ENCODE measurements around the gene USP17L15. TPM values are rescaled to one million over a fixed set of nuclear protein-coding genes. Genes with fewer than 3 reads are reported as not detected.
"Not testable (repeated sequence)": the region's sequence is repeated elsewhere in the genome, so short reads cannot be mapped to it uniquely, and the experiment has no call there.

USP17L15 gene
- total and polyA plus RNA-seq, 2 of the 13 experiments (the other 11 are each of a cell fraction or from before 2014, with no cell fraction given): not detected

DNA sequence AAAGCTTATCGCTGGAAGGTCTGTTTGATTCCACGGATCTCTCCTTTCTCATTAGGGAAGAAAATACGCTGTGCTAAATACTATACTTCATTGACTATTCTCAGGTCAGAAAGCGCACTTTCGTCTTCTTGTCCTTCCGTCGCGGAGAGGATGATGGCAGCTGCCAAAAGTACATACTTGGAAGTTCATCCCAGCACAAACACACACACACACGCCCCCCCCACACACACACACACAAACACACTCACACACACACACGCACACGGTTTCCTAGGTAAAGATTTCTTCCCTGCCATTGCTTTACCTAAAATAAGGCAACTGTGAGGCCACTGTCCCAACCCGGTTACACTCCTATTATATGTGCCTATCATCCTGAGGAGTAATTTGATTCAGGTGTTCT is 4.3 kb downstream of the USP17L15 start:
- in situ Hi-C loops (cut with HindIII; ENCODE audit: extremely low pct_ligation_motif_present, low pct_unique_long_range_greater_than_20kb); ATAC-seq; FAIRE-seq; H3K9ac ChIP-seq (ENCODE audit: insufficient read depth, low read depth, low read length); H3K4me3 ChIP-seq (replicated peaks in 1 of 3; ENCODE audit: insufficient read depth in 1 of 3, low read depth in 2 of 3, low read length in 3 of 3); H3K4me2 ChIP-seq (ENCODE audit: low read depth, low read length); CTCF ChIA-PET (ENCODE audit: low intra/inter-chr PET ratio, low total read pairs); BruUV-seq (replicated peaks); POLR2A ChIA-PET; H3K36me3 ChIP-seq (replicated peaks in 1 of 2; ENCODE audit: control insufficient read depth in 1 of 2, insufficient read depth in 2 of 2, low read length in 2 of 2); H4K20me1 ChIP-seq (ENCODE audit: insufficient read depth, low read length); DNase-seq (ENCODE audit: low spot score); H2AFZ ChIP-seq (ENCODE audit: low read length); H3K27ac ChIP-seq (ENCODE audit: extremely low read length, insufficient read depth, low read length); intact Hi-C loops (cut with micrococcal nuclease; ENCODE audit: unreplicated experiment); H3K27me3 ChIP-seq (ENCODE audit: control insufficient read depth in 1 of 2, insufficient read depth in 2 of 2, low read length in 2 of 2); H3K4me1 ChIP-seq (ENCODE audit: insufficient read depth, low read length); H3K79me2 ChIP-seq (ENCODE audit: insufficient read depth, low read length); H3K9me3 ChIP-seq (ENCODE audit: low read length): not testable (repeated sequence)
- WGBS (ENCODE audit: low lambda C conversion rate): 46% methylated on average over 12 of the region's 12 CpGs

DNA sequence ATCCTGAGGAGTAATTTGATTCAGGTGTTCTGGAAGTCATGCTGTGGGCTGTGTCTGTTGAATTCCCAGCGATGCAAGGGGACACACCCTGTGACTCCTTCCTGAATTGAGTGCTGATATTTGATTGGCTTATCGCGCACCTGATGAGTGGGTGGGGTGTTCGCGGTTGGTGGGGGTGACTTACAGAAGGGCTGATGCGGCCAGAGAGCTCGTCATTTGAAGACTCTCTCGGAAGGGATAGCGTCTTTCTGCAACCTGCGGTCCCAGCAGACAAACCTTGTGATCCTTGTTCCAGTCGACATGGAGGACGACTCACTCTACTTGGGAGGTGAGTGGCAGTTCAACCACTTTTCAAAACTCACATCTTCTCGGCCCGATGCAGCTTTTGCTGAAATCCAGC is 9.4 kb downstream of the USP17L15 start, which contains the start of gene USP17L17:
Gene USP17L17, plus strand, starts transcription at position 301 of the 400 bp plus-strand sequence. Its CDS starts 0 bp downstream, at position 301.
- H2AFZ ChIP-seq (ENCODE audit: low read length); H3K36me3 ChIP-seq (replicated peaks in 1 of 2; ENCODE audit: control insufficient read depth in 1 of 2, insufficient read depth in 2 of 2, low read length in 2 of 2); FAIRE-seq; in situ Hi-C loops (cut with HindIII; ENCODE audit: extremely low pct_ligation_motif_present, low pct_unique_long_range_greater_than_20kb); H3K4me1 ChIP-seq (ENCODE audit: insufficient read depth, low read length); H3K4me3 ChIP-seq (replicated peaks in 1 of 3; ENCODE audit: insufficient read depth in 1 of 3, low read depth in 2 of 3, low read length in 3 of 3); BruUV-seq (replicated peaks); H3K27ac ChIP-seq (ENCODE audit: extremely low read length, insufficient read depth, low read length); H3K9ac ChIP-seq (ENCODE audit: insufficient read depth, low read depth, low read length); DNase-seq (ENCODE audit: low spot score); H3K9me3 ChIP-seq (ENCODE audit: low read length); intact Hi-C loops (cut with micrococcal nuclease; ENCODE audit: unreplicated experiment); H3K4me2 ChIP-seq (ENCODE audit: low read depth, low read length); H4K20me1 ChIP-seq (ENCODE audit: insufficient read depth, low read length); H3K79me2 ChIP-seq (ENCODE audit: insufficient read depth, low read length); ATAC-seq; H3K27me3 ChIP-seq (ENCODE audit: control insufficient read depth in 1 of 2, insufficient read depth in 2 of 2, low read length in 2 of 2); CTCF ChIA-PET (ENCODE audit: low intra/inter-chr PET ratio, low total read pairs); POLR2A ChIA-PET: not testable (repeated sequence)
- 43% methylated on average over 11 of the region's 14 CpGs for WGBS (ENCODE audit: low lambda C conversion rate)

DNA sequence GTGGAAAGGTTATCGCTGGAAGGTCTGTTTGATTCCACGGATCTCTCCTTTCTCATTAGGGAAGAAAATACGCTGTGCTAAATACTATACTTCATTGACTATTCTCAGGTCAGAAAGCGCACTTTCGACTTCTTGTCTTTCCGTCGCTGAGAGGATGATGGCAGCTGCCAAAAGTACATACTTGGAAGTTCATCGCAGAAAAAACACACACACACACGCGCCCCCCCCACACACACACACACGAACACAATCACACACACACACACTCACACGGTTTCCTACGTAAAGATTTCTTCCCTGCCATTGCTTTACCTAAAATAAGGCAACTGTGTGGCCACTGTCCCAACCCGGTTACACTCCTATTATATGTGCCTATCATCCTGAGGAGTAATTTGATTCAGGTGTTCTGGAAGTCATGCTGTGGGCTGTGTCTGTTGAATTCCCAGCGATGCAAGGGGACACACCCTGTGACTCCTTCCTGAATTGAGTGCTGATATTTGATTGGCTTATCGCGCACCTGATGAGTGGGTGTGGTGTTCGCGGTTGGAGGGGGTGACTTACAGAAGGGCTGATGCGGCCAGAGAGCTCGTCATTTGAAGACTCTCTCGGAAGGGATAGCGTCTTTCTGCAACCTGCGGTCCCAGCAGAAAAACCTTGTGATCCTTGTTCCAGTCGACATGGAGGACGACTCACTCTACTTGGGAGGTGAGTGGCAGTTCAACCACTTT is 13.9 kb downstream of the USP17L15 start, which contains the start of gene USP17L18:
Gene USP17L18, plus strand, starts transcription at position 678 of the 728 bp plus-strand sequence. Its CDS starts 0 bp downstream, at position 678.
- DNase-seq (ENCODE audit: low spot score); H3K4me2 ChIP-seq (ENCODE audit: low read depth, low read length); POLR2A ChIA-PET; ATAC-seq; in situ Hi-C loops (cut with HindIII; ENCODE audit: extremely low pct_ligation_motif_present, low pct_unique_long_range_greater_than_20kb); H3K79me2 ChIP-seq (ENCODE audit: insufficient read depth, low read length); BruUV-seq (replicated peaks); H3K9me3 ChIP-seq (ENCODE audit: low read length); H3K27me3 ChIP-seq (ENCODE audit: control insufficient read depth in 1 of 2, insufficient read depth in 2 of 2, low read length in 2 of 2); H3K27ac ChIP-seq (ENCODE audit: extremely low read length, insufficient read depth, low read length); FAIRE-seq; CTCF ChIA-PET (ENCODE audit: low intra/inter-chr PET ratio, low total read pairs); H3K36me3 ChIP-seq (replicated peaks in 1 of 2; ENCODE audit: control insufficient read depth in 1 of 2, insufficient read depth in 2 of 2, low read length in 2 of 2); H4K20me1 ChIP-seq (ENCODE audit: insufficient read depth, low read length); H3K9ac ChIP-seq (ENCODE audit: insufficient read depth, low read depth, low read length); H3K4me3 ChIP-seq (replicated peaks in 1 of 3; ENCODE audit: insufficient read depth in 1 of 3, low read depth in 2 of 3, low read length in 3 of 3); intact Hi-C loops (cut with micrococcal nuclease; ENCODE audit: unreplicated experiment); H3K4me1 ChIP-seq (ENCODE audit: insufficient read depth, low read length); H2AFZ ChIP-seq (ENCODE audit: low read length): not testable (repeated sequence)
- 49% methylated on average over 22 of the region's 26 CpGs for WGBS (ENCODE audit: low lambda C conversion rate)

DNA sequence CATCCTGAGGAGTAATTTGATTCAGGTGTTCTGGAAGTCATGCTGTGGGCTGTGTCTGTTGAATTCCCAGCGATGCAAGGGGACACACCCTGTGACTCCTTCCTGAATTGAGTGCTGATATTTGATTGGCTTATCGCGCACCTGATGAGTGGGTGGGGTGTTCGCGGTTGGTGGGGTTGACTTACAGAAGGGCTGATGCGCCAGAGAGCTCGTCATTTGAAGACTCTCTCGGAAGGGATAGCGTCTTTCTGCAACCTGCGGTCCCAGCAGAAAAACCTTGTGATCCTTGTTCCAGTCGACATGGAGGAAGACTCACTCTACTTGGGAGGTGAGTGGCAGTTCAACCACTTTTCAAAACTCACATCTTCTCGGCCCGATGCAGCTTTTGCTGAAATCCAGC is 18.9 kb downstream of the USP17L15 start, which contains the start of gene USP17L19:
Gene USP17L19, plus strand, starts transcription at position 301 of the 400 bp plus-strand sequence. Its CDS starts 0 bp downstream, at position 301.
- H3K4me3 ChIP-seq (replicated peaks in 1 of 3; ENCODE audit: insufficient read depth in 1 of 3, low read depth in 2 of 3, low read length in 3 of 3); H3K4me2 ChIP-seq (ENCODE audit: low read depth, low read length); H3K4me1 ChIP-seq (ENCODE audit: insufficient read depth, low read length); in situ Hi-C loops (cut with HindIII; ENCODE audit: extremely low pct_ligation_motif_present, low pct_unique_long_range_greater_than_20kb); BruUV-seq (replicated peaks); H3K27me3 ChIP-seq (ENCODE audit: control insufficient read depth in 1 of 2, insufficient read depth in 2 of 2, low read length in 2 of 2); H3K27ac ChIP-seq (ENCODE audit: extremely low read length, insufficient read depth, low read length); intact Hi-C loops (cut with micrococcal nuclease; ENCODE audit: unreplicated experiment); DNase-seq (ENCODE audit: low spot score); H2AFZ ChIP-seq (ENCODE audit: low read length); POLR2A ChIA-PET; H3K36me3 ChIP-seq (replicated peaks in 1 of 2; ENCODE audit: control insufficient read depth in 1 of 2, insufficient read depth in 2 of 2, low read length in 2 of 2); H3K9ac ChIP-seq (ENCODE audit: insufficient read depth, low read depth, low read length); FAIRE-seq; H3K79me2 ChIP-seq (ENCODE audit: insufficient read depth, low read length); H3K9me3 ChIP-seq (ENCODE audit: low read length); ATAC-seq; CTCF ChIA-PET (ENCODE audit: low intra/inter-chr PET ratio, low total read pairs); H4K20me1 ChIP-seq (ENCODE audit: insufficient read depth, low read length): not testable (repeated sequence)
- no CpG with 5 or more reads among the region's 13 CpGs for WGBS (ENCODE audit: low lambda C conversion rate)
